ENCODE data around the gene SPECC1. TPM values are rescaled to one million over a fixed set of nuclear protein-coding genes. Genes with fewer than 3 reads are reported as not detected.
"Not testable (repeated sequence)": the region's sequence is repeated elsewhere in the genome, so short reads cannot be mapped to it uniquely, and the experiment has no call there.

SPECC1 gene
- 26.9 TPM for total RNA-seq
- long read RNA-seq, partial matches to known transcripts = 5 of 19 reads
- long read RNA-seq, other reads (novel, unspliced or antisense) = 7 of 19 reads

DNA sequence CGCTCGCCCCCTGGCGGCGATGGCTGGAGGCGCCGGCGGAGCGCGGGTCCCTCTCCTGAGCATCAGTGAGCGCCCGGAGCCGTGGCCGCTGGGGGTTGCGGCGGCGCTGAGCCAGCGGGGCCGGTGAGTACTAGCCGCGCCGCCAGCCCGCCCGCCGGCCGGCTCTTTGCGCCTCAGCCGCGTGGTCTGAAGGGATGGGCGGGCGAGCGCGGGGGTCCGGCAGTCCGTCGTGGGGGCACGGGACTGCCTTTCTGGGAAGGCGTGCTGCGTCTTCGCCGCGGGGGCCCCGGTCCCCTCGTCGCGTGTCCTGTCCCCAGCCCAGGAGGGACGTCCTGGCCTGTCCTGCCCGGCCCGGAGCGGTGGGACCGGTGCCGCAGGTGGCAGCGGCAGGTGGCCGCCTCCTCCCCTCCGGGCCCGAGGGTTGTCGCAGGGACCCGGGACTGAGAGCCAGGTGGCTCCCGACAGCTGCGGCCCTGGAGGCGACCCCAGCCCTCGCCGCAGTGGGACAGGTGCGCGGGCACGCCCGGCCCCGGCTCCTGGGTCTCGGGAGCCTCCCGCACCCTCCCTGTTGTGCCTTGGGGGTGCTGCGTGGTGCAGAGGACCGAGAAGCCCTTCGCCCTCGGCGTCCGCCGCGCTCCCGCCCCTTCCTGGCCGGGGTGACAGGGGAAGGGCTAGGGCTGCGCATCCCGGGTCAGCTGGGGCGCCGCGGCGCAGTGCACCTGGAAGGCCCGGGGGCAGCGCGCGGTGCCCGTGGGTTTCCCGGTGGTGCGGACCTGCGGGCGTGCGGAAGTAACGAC, at the start of gene SPECC1:
TSS of gene SPECC1 (plus strand) at position 58 of the 797 bp plus-strand sequence. CDS start 87,293 bp downstream, outside the sequence.
- ATAC-seq (peak; percentile 99), DNase-seq (peak; percentile 53)
- Histone ChIP-seq H3K36me3 (no peaks in the 10 kb centered on the region), H3K27ac (peak within 1 kb of the TSS; percentile 59), H3K4me1 (peaks cover 23% of the 10 kb centered on the region), H3K27me3 (ENCODE audit: low read depth) (peaks cover 59% of the 10 kb centered on the region), H3K9me3 (no peaks in the 10 kb centered on the region), H3K4me3 (peak within 1 kb of the TSS; percentile 67)
- TF ChIP-seq CTCF (IDR thresholded peaks at IDR 0.05) = peak; percentile 95
- intact Hi-C loops (cut with DNase I) = loop anchor here (10.0 kb wide), 1 partner anchor 105 kb away; no protein-coding TSS in a partner anchor

GRCh38 chr17:19962954-19963353, 46.2 kb upstream of the SPECC1 start:
- H3K27me3 ChIP-seq (ENCODE audit: low read depth); ATAC-seq; H3K9me3 ChIP-seq; DNase-seq; intact Hi-C loops (cut with DNase I); H3K4me3 ChIP-seq; H3K4me1 ChIP-seq; H3K27ac ChIP-seq: not testable (repeated sequence)
- peaks cover 84% of the 10 kb centered on the region for H3K36me3 ChIP-seq

GRCh38 chr17:19973156-19973555, 36.0 kb upstream of the SPECC1 start:
- H3K27me3 ChIP-seq (ENCODE audit: low read depth) = no peaks in the 10 kb centered on the region
- H3K9me3 ChIP-seq = no peaks in the 10 kb centered on the region
- H3K36me3 ChIP-seq = peaks cover 28% of the 10 kb centered on the region
- ATAC-seq = no peak
- TF ChIP-seq CTCF (IDR thresholded peaks at IDR 0.05) = no peak
- H3K4me3 ChIP-seq = no peak overlapping the region
- no peak for DNase-seq
- H3K27ac ChIP-seq = no peak overlapping the region
- H3K4me1 ChIP-seq = peaks cover 21% of the 10 kb centered on the region
- intact Hi-C loops (cut with DNase I) = no loop called here

- Histone ChIP-seq H3K4me3 (no peak overlapping the region), H3K27ac (no peak overlapping the region), H3K9me3 (no peaks in the 10 kb centered on the region), H3K4me1 (peaks cover 34% of the 10 kb centered on the region), H3K36me3 (peaks cover 9% of the 10 kb centered on the region), H3K27me3 (ENCODE audit: low read depth) (no peaks in the 10 kb centered on the region)
- no peak for TF ChIP-seq CTCF (IDR thresholded peaks at IDR 0.05)
- no peak for ATAC-seq
- intact Hi-C loops (cut with DNase I) = no loop called here
- no peak for DNase-seq
Observed at GRCh38 chr17:19975601-19976000, 33.6 kb upstream of the SPECC1 start.

- H3K27ac ChIP-seq = peak within 1 kb of the TSS; percentile 98
- DNase-seq (peak; percentile 97), ATAC-seq (peak; percentile 98 to 99)
- TF ChIP-seq CTCF (IDR thresholded peaks at IDR 0.05) = no peak
- no peaks in the 10 kb centered on the region for H3K36me3 ChIP-seq
- intact Hi-C loops (cut with DNase I) = no loop called here
- H3K4me1 ChIP-seq = peaks cover 32% of the 10 kb centered on the region
- no peaks in the 10 kb centered on the region for H3K27me3 ChIP-seq (ENCODE audit: low read depth)
- H3K9me3 ChIP-seq = no peaks in the 10 kb centered on the region
- H3K4me3 ChIP-seq = peak within 1 kb of the TSS; percentile 98
Observed at GRCh38 chr17:19977293-19978208, 31.6 kb upstream of the SPECC1 start, which contains the start of gene AKAP10. AKAP10 (minus strand) TSS chr17:19977828; CDS start chr17:19977679, 149 bp downstream.

All from lower lobe of right lung (tissue), 2 donors.